Colon (tissue), 2 donors: ENCODE measurements around the gene MRS2.
"Not testable (repeated sequence)": the region's sequence is repeated elsewhere in the genome, so short reads cannot be mapped to it uniquely, and the experiment has no call there.

ENCODE experiments used
- FAIRE-seq: peaks from 2 replicates; lab custom pipeline; 2012; peaks lifted over from hg19 to GRCh38; lab: Jason Lieb, UNC
- donor health status: control.
- donor health status: control.

MRS2 gene

GRCh38 chr6:24391208-24391607 is 11.5 kb upstream of the MRS2 start:
- FAIRE-seq = no peak

- no peak for FAIRE-seq
Observed at GRCh38 chr6:24391756-24392405, 10.9 kb upstream of the MRS2 start.

- no peak for FAIRE-seq
Observed at GRCh38 chr6:24394061-24394779, 8.5 kb upstream of the MRS2 start.

- no peak for FAIRE-seq
Observed at GRCh38 chr6:24394780-24395437, 7.8 kb upstream of the MRS2 start.

- no peak for FAIRE-seq
Observed at GRCh38 chr6:24396824-24397223, 5.9 kb upstream of the MRS2 start.

GRCh38 chr6:24397631-24398030 is 5.1 kb upstream of the MRS2 start:
- no peak for FAIRE-seq

GRCh38 chr6:24400045-24401039 is 2.4 kb upstream of the MRS2 start:
- FAIRE-seq = not testable (repeated sequence)

- FAIRE-seq = no peak
Observed at GRCh38 chr6:24401458-24401857, 1.3 kb upstream of the MRS2 start.

- FAIRE-seq = no peak
Observed at GRCh38 chr6:24403501-24403824, 727 bp downstream of the MRS2 start.

- FAIRE-seq = no peak
Observed at GRCh38 chr6:24405262-24405661, 2.5 kb downstream of the MRS2 start.

GRCh38 chr6:24408719-24409410 is 6.1 kb downstream of the MRS2 start:
- FAIRE-seq = no peak

- no peak for FAIRE-seq
Observed at GRCh38 chr6:24410622-24411021, 7.9 kb downstream of the MRS2 start.

GRCh38 chr6:24412294-24412693 is 9.6 kb downstream of the MRS2 start:
- FAIRE-seq = no peak

GRCh38 chr6:24414531-24414930 is 11.8 kb downstream of the MRS2 start:
- not testable (repeated sequence) for FAIRE-seq

- no peak for FAIRE-seq
Observed at GRCh38 chr6:24415753-24416152, 13.0 kb downstream of the MRS2 start.

GRCh38 chr6:24419526-24419925 is 16.8 kb downstream of the MRS2 start:
- FAIRE-seq = no peak

- peak; percentile 5 for FAIRE-seq
Observed at GRCh38 chr6:24425091-24425490, 22.4 kb downstream of the MRS2 start.

- no peak for FAIRE-seq
Observed at GRCh38 chr6:24426729-24427446, 24.2 kb downstream of the MRS2 start.

- FAIRE-seq = no peak
Observed at GRCh38 chr6:24428615-24429014, 25.9 kb downstream of the MRS2 start.

GRCh38 chr6:24429146-24429545 is 26.4 kb downstream of the MRS2 start:
- no peak for FAIRE-seq

GRCh38 chr6:24430086-24430485 is 27.4 kb downstream of the MRS2 start:
- FAIRE-seq = no peak
